Embryonic facial prominence (tissue), 1 donor: ENCODE measurements around the gene POU2AF2.
"Not testable (repeated sequence)": the region's sequence is repeated elsewhere in the genome, so short reads cannot be mapped to it uniquely, and the experiment has no call there.

Experiments used
- DNase-seq: peaks from one replicate; pipeline ENCODE4 v3.0.0-alpha.2; 2016; ENCODE audit errors: extremely low spot score

The POU2AF2 gene

GRCh38 chr11:111258046-111258445, 12.5 kb downstream of the POU2AF2 start:
- DNase-seq: no peak

GRCh38 chr11:111259896-111260295, 14.4 kb downstream of the POU2AF2 start:
- no peak for DNase-seq

- DNase-seq: peak; percentile 50
Measured at GRCh38 chr11:111260811-111261210, 15.3 kb downstream of the POU2AF2 start.

- no peak for DNase-seq
Measured at GRCh38 chr11:111264646-111265045, 19.1 kb downstream of the POU2AF2 start.

GRCh38 chr11:111265421-111265820, 19.9 kb downstream of the POU2AF2 start:
- DNase-seq: no peak

GRCh38 chr11:111268303-111268702, 22.8 kb downstream of the POU2AF2 start:
- DNase-seq: not testable (repeated sequence)

- DNase-seq: no peak
Measured at GRCh38 chr11:111269146-111269868, 23.8 kb downstream of the POU2AF2 start.

GRCh38 chr11:111272420-111272819, 26.9 kb downstream of the POU2AF2 start:
- DNase-seq: no peak

- DNase-seq: no peak
Measured at GRCh38 chr11:111282562-111283075, 37.1 kb downstream of the POU2AF2 start.

- peak; percentile 20 for DNase-seq
Measured at GRCh38 chr11:111283945-111284481, 38.5 kb downstream of the POU2AF2 start.

- DNase-seq: peak; percentile 47
Measured at GRCh38 chr11:111285189-111286091, 39.9 kb downstream of the POU2AF2 start.

- DNase-seq: no peak
Measured at GRCh38 chr11:111291764-111292163, 46.2 kb downstream of the POU2AF2 start.

- not testable (repeated sequence) for DNase-seq
Measured at GRCh38 chr11:111292408-111292807, 46.9 kb downstream of the POU2AF2 start.

GRCh38 chr11:111296196-111296595, 50.7 kb downstream of the POU2AF2 start:
- DNase-seq: no peak

GRCh38 chr11:111297696-111298095, 52.2 kb downstream of the POU2AF2 start:
- DNase-seq: no peak

- no peak for DNase-seq
Measured at GRCh38 chr11:111298413-111299100, 53.0 kb downstream of the POU2AF2 start, which contains the start of gene POU2AF3. Gene POU2AF3 (plus strand): TSS chr11:111298546. CDS start chr11:111298582, 36 bp downstream.

- no peak for DNase-seq
Measured at GRCh38 chr11:111299101-111300026, 53.8 kb downstream of the POU2AF2 start.

GRCh38 chr11:111300569-111300968, 55.0 kb downstream of the POU2AF2 start:
- no peak for DNase-seq

GRCh38 chr11:111301004-111301841, 55.7 kb downstream of the POU2AF2 start:
- DNase-seq: no peak

GRCh38 chr11:111301842-111302118, 56.3 kb downstream of the POU2AF2 start:
- DNase-seq: no peak
